Measurements from ENCODE around the gene PFKFB2.
A peak's percentile ranks its signal among the peaks of the same experiment; 100 is the strongest.

Gene PFKFB2

GRCh38 chr1:207052911-207053769, at the start of gene PFKFB2:
Gene PFKFB2, plus strand, starts transcription at chr1:207053275. Its CDS starts 1,443 bp downstream, at chr1:207054718.
- peak; percentile 84 to 96 for DNase-seq (ENCODE audit: low read depth in 2 of 2)

GRCh38 chr1:207004931-207005830, 47.9 kb upstream of the PFKFB2 start:
- DNase-seq (ENCODE audit: low read depth in 2 of 2) = peak in 1 of 2 experiments; percentile 32

GRCh38 chr1:207006083-207006482, 47.0 kb upstream of the PFKFB2 start:
- no peak for DNase-seq (ENCODE audit: low read depth in 2 of 2)

- no peak for DNase-seq (ENCODE audit: low read depth in 2 of 2)
These were observed 46.2 kb upstream of the PFKFB2 start for GRCh38 chr1:207006914-207007313.

- DNase-seq (ENCODE audit: low read depth in 2 of 2) = no peak
These were observed 45.6 kb upstream of the PFKFB2 start for GRCh38 chr1:207007352-207008033.

GRCh38 chr1:207009182-207009850, 43.8 kb upstream of the PFKFB2 start:
- no peak for DNase-seq (ENCODE audit: low read depth in 2 of 2)

GRCh38 chr1:207009945-207010344, 43.1 kb upstream of the PFKFB2 start:
- no peak for DNase-seq (ENCODE audit: low read depth in 2 of 2)

GRCh38 chr1:207010726-207011125, 42.3 kb upstream of the PFKFB2 start:
- DNase-seq (ENCODE audit: low read depth in 2 of 2) = no peak

- no peak for DNase-seq (ENCODE audit: low read depth in 2 of 2)
These were observed 39.6 kb upstream of the PFKFB2 start for GRCh38 chr1:207013321-207014085.

- no peak for DNase-seq (ENCODE audit: low read depth in 2 of 2)
These were observed 38.3 kb upstream of the PFKFB2 start for GRCh38 chr1:207014728-207015127.

- no peak for DNase-seq (ENCODE audit: low read depth in 2 of 2)
These were observed 37.3 kb upstream of the PFKFB2 start for GRCh38 chr1:207015791-207016190.

- no peak for DNase-seq (ENCODE audit: low read depth in 2 of 2)
These were observed 35.2 kb upstream of the PFKFB2 start for GRCh38 chr1:207017615-207018559.

GRCh38 chr1:207018707-207019106, 34.4 kb upstream of the PFKFB2 start:
- no peak for DNase-seq (ENCODE audit: low read depth in 2 of 2)

GRCh38 chr1:207019161-207019560, 33.9 kb upstream of the PFKFB2 start:
- DNase-seq (ENCODE audit: low read depth in 2 of 2) = no peak

- DNase-seq (ENCODE audit: low read depth in 2 of 2) = no peak
These were observed 33.4 kb upstream of the PFKFB2 start for GRCh38 chr1:207019661-207020060.

GRCh38 chr1:207020065-207020708, 32.9 kb upstream of the PFKFB2 start:
- DNase-seq (ENCODE audit: low read depth in 2 of 2) = no peak

GRCh38 chr1:207020709-207021107, 32.4 kb upstream of the PFKFB2 start:
- no peak for DNase-seq (ENCODE audit: low read depth in 2 of 2)

GRCh38 chr1:207021139-207021861, 31.8 kb upstream of the PFKFB2 start:
- no peak for DNase-seq (ENCODE audit: low read depth in 2 of 2)

Measured in stimulated activated CD4-positive, alpha-beta T cell treated with anti-CD3 and anti-CD28 coated beads, Interleukin-12 subunit alpha, Interleukin-12 subunit beta, amount 100 ng/mL, for 24 hours (primary cell).